ENCODE data around the gene DEPDC5. TPM values are rescaled to one million over a fixed set of nuclear protein-coding genes. Genes with fewer than 3 reads are reported as not detected.

The DEPDC5 gene
- total and polyA plus RNA-seq, 10 of the 15 experiments (the other 5 are each of a cell fraction or from before 2014, with no cell fraction given), result 3.0 to 38.9 (median 22.8) TPM

- H3K4me1 ChIP-seq (ENCODE audit: control insufficient read depth, insufficient read depth, low read length), result peaks cover 4% of the 10 kb centered on the region
- intact Hi-C loops (cut with micrococcal nuclease; ENCODE audit: unreplicated experiment) (no loop called here), in situ Hi-C loops (cut with MboI) (no loop called here)
- no peak overlapping the region for H3K4me3 ChIP-seq
- FAIRE-seq, result no peak
- ChIA-PET SMC1A (ENCODE audit: uncharacterized antibody, unreplicated experiment) (interaction anchor here (1.2 kb wide), 1 partner anchor 241 kb away, joined by 3 read pairs; no protein-coding TSS in a partner anchor), RAD21 (ENCODE audit: unreplicated experiment) (interaction anchor here (0.7 kb wide), 1 partner anchor 98 kb away, joined by 3 read pairs; no protein-coding TSS in a partner anchor), POLR2A (interaction anchor here (0.5 kb wide), 1 partner anchor 17 kb away, joined by 4 read pairs; no protein-coding TSS in a partner anchor), CTCF (no interaction called here)
- 100% methylated on average over 4 of the region's 4 CpGs for WGBS (ENCODE audit: insufficient coverage, insufficient replicate concordance, low lambda C conversion rate, missing lambda C conversion rate)
- H3K9ac ChIP-seq (ENCODE audit: control insufficient read depth, insufficient read depth, low read length), result no peak overlapping the region
- H3K27me3 ChIP-seq (replicated peaks in 1 of 2; ENCODE audit: control insufficient read depth in 2 of 2, insufficient read depth in 2 of 2, low read length in 1 of 2), result no peaks in the 10 kb centered on the region
- BruUV-seq (replicated peaks), result no TSS peak
- no peak for ATAC-seq
- TF ChIP-seq NRF1 (conservative IDR thresholded peaks at IDR 0.05; ENCODE audit: low read depth, low read length), result no peak
- no peak for TF ChIP-seq CBX5 (IDR thresholded peaks at IDR 0.05; ENCODE audit: low read depth)
- TF ChIP-seq ATF3 (IDR thresholded peaks at IDR 0.05; ENCODE audit: borderline replicate concordance, extremely low read depth, low read depth, low read length), result no peak
- TF ChIP-seq ETV6 (conservative IDR thresholded peaks at IDR 0.05 in 1 of 2, IDR thresholded peaks at IDR 0.05 in 1 of 2; ENCODE audit: borderline replicate concordance in 1 of 2, low read depth in 1 of 2), result no peak
- TF ChIP-seq RB1 (IDR thresholded peaks at IDR 0.05; ENCODE audit: borderline replicate concordance), result no peak
- no peak for TF ChIP-seq EZH2 (IDR thresholded peaks at IDR 0.05; ENCODE audit: borderline replicate concordance, control insufficient read depth, low read depth, low read length)
- no peak for TF ChIP-seq BACH1 (IDR thresholded peaks at IDR 0.05; ENCODE audit: borderline replicate concordance)
- H4K20me1 ChIP-seq (ENCODE audit: control insufficient read depth, insufficient read depth), result no peaks in the 10 kb centered on the region
- no peak for DNase-seq (ENCODE audit: low read depth, low spot score)
- H3K27ac ChIP-seq (ENCODE audit: control insufficient read depth, insufficient read depth), result no peak overlapping the region
- H3K79me2 ChIP-seq (ENCODE audit: control insufficient read depth, insufficient read depth, low read length), result peaks cover 4% of the 10 kb centered on the region
- peaks cover 3 to 14% of the 10 kb centered on the region in 2 experiments; a peak in 3 of 4 replicates for H3K36me3 ChIP-seq (ENCODE audit: control insufficient read depth in 2 of 2, insufficient read depth in 2 of 2, low read length in 1 of 2)
- H3K4me2 ChIP-seq (ENCODE audit: control insufficient read depth, insufficient read depth), result no peak overlapping the region
- no peaks in the 10 kb centered on the region for H3K9me3 ChIP-seq (replicated peaks; ENCODE audit: control insufficient read depth, insufficient read depth, low read length)
- no peak overlapping the region for H2AFZ ChIP-seq (ENCODE audit: control insufficient read depth, low read depth, low read length)
Measured at GRCh38 chr22:31728857-31729256, 25.0 kb upstream of the DEPDC5 start.
